HG02610 (cell line): ENCODE data around the gene CRYBB3.
"Not testable (repeated sequence)": the region's sequence is repeated elsewhere in the genome, so short reads cannot be mapped to it uniquely, and the experiment has no call there.

Experiments used
- ATAC-seq: cut with Tn5 transposase; IDR thresholded peaks from one replicate; pipeline ENCODE4 v1.9.1; 2021; ENCODE audit warnings: mild to moderate bottlenecking, moderate library complexity; ENCODE audit not compliant: unreplicated experiment

CRYBB3 gene

GRCh38 chr22:25204547-25204946, 4.9 kb downstream of the CRYBB3 start:
- not testable (repeated sequence) for ATAC-seq

DNA sequence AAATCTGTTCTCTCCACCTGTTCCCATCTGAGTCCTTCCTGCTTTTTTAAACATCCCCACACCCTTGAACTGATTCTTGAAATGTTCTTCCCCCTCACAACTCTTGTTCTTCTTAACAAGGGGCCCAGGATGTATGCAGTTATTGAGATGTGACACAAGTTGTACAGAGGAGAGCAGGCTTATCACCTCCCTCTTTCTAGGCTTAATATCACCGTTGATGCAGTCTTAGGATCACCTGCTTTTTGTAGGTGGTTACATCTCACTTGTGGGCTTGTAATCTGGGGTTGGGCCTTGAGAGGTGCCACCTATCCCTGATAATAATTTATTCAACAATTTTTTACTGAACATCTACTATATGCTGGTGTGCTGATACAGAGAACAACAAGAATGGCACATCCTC, 6.2 kb downstream of the CRYBB3 start:
- ATAC-seq, result no peak

- ATAC-seq, result no peak
Observed at GRCh38 chr22:25206998-25207397, 7.3 kb downstream of the CRYBB3 start.

- ATAC-seq, result no peak
Observed at GRCh38 chr22:25207553-25208157, 8.0 kb downstream of the CRYBB3 start.

- ATAC-seq, result no peak
Observed at GRCh38 chr22:25208328-25208727, 8.7 kb downstream of the CRYBB3 start.

DNA sequence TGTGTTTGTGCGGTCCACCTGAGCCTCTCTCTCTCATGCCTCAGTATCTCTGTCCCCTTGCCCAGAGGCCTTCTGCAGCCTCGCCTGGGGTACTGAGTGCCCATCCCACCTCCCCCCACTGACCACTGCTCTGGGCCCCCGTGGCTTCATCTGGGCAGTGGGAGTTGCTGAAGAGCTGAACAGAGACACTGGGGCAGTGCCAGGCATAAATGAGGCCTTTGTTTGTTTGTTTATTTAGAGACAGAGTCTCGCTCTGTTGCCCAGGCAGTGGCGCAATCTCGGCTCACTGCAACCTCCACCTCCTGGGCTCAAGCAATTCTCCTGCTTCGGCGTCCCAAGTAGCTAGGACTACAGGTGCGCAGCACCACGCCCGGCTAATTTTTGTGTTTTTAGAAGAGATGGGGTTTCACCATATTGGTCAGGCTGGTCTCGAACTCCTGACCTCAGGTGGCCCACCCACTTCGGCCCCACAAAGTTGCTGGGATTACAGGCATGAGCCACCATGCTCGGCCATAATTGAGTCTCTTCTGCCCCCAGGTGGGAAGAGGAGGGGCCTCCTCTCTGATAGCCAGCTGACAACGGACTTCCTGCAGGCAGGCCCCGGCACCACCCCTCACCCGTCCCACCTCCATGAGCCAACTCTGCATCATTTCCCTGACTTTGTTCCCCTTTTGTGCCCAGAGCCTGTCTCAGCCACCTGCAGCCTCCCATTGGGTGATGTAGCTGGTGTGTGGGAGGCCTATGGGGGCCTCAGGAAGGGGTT, 9.3 kb downstream of the CRYBB3 start:
- no peak for ATAC-seq

- ATAC-seq, result no peak
Observed at GRCh38 chr22:25210793-25211192, 11.1 kb downstream of the CRYBB3 start.

DNA sequence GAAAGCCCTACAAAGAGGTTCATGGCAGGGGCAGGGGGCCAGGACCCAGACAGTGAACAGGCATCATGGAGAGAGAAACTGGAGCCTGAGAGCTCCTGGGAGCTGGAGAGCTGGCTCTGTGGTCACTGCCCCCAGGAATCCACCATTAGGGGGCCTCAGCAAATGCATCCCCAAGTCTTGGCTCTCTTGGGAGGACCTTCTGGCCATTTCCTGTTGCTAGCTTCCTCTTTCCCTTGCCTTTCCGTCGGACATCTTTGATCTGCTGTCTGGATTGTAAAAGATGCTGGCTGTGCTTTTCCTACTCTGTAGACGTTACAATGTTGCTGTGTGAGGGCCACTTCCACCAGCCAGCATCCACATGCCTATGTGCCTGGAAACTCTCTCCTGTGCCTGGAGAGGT, 12.7 kb downstream of the CRYBB3 start:
- ATAC-seq, result no peak

DNA sequence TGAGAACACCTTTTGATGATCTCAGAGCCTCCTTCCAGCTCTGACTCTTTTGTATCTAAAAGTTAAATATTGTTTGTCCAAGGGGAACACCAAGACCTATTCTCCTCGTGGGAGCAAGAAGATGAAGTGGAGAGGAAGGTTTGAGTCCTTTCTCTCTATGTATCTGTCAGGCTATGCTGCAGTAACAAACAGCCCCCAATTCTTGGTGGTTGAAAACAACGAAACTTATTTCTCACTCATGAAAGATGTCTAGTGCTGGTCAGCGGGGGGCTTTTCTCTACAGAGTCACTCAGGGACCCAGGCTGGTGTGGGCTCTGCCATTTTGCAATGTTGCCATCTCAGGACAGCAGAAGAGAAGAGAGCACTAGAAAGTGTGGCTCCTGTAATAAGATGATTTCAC, 13.6 kb downstream of the CRYBB3 start:
- ATAC-seq, result no peak

DNA sequence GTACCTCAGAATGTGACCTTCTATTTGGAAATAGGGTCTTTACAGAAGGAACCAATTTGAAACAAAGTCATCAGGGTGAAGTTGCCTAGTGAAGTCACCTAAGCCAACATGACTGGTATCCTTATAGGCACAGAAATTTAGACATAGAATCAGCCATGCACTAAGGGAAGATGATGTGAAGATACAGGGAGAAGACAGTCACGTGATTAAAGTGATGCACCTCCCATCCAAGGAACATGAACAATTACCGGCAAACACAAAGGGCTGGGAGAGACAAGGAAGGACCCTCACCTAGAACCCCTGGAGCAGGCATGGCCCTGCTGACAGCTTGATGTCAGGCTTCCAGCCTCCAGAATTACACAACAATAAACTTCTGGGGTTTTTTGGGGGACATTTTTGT, 16.6 kb downstream of the CRYBB3 start:
- no peak for ATAC-seq

- no peak for ATAC-seq
Observed at GRCh38 chr22:25219211-25219689, 19.6 kb downstream of the CRYBB3 start, which contains the start of gene CRYBB2. TSS of gene CRYBB2 (plus strand) at chr22:25219639. CDS start at chr22:25221430, 1,791 bp downstream.

DNA sequence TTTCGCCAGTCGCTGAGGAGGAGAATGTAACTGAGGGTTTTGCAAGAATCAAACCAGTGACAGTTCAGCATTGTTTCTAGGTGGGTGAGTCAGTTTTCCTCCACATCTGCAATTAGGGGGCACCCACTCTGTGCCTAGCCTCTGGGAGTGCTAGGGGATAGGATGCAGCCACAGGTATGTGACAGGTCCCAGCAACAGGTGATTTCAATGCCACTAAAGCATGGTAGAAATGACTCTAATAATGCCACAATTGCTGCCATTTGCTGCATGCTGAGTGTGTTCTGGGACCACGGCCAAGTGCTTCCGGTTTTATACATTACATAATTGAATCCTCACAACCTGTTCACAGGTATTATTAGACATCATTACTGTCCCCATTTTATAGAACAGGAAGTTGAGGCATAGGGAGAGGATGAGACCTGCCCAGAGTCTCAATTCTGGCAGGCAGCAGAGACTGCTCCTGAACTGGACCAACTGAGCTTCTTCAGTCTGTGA, 20.3 kb downstream of the CRYBB3 start:
- ATAC-seq, result no peak

GRCh38 chr22:25221790-25222189, 22.1 kb downstream of the CRYBB3 start:
- ATAC-seq, result no peak

GRCh38 chr22:25223269-25223850, 23.7 kb downstream of the CRYBB3 start:
- ATAC-seq, result no peak

DNA sequence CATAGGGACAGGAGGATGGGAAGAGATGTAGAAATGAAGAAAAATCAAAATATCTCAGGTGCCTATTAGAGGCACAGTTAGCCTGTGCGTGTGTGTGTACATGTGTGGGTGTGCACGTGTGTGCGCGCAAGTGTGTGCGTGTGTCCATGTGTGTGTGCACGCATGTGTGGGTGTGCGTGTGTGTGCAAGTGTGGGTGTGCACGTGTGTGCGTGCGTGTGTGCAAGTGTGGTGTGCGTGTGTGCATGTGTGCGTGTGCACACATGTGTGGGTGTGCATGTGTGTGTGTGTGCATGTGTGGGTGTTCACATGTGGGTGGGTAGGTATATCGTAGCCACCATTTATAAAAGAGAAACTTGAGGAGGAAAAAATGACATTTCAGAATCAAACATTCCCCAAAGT, 29.2 kb downstream of the CRYBB3 start:
- no peak for ATAC-seq

DNA sequence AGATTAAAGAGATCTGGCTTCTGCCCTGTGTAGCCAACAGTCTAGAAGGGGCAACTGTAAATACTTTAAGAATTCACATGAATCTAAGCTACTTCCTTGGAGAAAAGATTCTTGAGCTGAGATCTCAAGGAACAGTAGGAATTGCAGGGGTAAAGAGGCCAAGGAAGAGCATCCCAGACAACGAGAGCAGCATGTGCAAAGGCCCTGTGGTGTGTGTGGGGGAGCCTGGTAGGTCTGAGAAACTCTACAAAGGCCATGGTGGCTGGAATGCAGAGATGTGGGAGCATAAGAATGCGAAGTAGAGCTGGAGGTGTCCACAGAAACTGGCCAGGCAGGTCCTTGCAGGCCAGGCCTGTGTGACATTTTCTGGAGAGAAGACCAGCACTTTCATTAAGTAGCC, 31.1 kb downstream of the CRYBB3 start:
- not testable (repeated sequence) for ATAC-seq

GRCh38 chr22:25232301-25232700, 32.6 kb downstream of the CRYBB3 start:
- no peak for ATAC-seq

- not testable (repeated sequence) for ATAC-seq
Observed at GRCh38 chr22:25233706-25234105, 34.0 kb downstream of the CRYBB3 start.

DNA sequence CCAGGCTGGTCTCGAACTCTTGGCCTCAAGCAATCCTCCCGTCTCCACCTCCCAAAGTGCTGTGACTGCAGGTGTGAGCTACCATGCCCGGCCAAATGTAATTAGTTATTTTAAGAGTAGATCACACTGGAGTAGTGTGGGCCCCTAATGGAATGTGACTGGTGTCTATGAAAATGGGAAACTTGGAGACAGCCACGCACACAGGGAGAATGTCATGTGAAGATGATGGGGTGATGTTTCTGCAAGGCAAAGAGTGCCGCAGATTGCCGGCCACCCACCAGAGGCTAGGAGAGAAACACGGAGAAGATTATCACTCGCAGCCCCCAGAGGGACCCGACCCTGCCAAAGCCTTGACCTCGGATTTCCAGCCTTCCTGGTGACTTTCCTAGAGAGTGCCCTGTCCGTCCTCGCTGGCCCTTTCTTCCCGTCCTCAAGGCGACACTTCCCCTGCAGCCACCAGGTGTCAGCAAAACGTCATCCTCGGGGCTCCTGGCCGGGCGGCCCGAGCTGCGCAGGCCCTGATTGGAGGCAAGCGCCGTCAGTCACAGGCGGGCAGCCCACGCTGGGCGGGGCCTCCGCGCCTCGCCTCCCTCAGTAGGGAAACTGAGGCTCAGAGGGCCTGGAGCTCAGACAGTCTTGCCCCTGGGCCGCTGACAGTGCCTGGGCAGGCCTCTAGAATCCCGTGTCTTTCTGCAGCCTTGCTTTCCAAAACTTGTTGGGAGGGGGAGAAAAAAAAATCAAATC, 36.1 kb downstream of the CRYBB3 start:
- peak; percentile 51 for ATAC-seq

DNA sequence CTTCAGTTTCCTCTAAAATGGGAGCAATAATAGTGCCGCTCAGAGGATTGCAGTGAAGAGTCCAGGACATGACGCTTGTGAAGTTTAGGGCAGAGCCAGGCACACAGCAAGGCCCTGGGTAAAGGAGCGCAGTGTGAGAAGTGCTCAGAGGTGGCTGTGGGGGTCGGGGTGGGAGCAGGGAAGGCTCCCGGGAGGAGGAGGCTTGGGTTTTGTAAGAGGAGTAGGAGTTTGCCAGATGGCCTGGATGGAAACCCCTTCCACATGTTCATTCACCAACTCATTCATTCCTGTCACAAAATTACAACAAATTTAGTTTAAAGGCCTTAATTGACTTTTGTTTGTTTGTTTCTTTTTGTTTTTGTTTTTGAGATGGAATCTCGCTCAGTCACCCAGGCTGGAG, 36.8 kb downstream of the CRYBB3 start:
- ATAC-seq, result no peak

GRCh38 chr22:25237503-25237902, 37.8 kb downstream of the CRYBB3 start:
- no peak for ATAC-seq
